Activated CD4-positive, alpha-beta T cell treated with anti-CD3 and anti-CD28 coated beads for 36 hours (primary cell): ENCODE measurements around the gene GAB3. TPM values are rescaled to one million over a fixed set of nuclear protein-coding genes. Genes with fewer than 3 reads are reported as not detected.

Experiments
- ATAC-seq: fragments of 200-7000 bp; cut with Tn5 transposase; one replicate; pipeline ENCODE4 v1.10.0; 2021; ENCODE audit warnings: mild to moderate bottlenecking, moderate library complexity
- CTCF ChIA-PET: fragments of 350-600 bp; sonication (Branson Sonifier 250); formaldehyde crosslinking; loops from one replicate; lab custom pipeline; 2021; ENCODE audit warnings: antibody characterized with exemption; lab: Charles Lee
- POLR2A ChIA-PET: fragments of 350-600 bp; sonication (Branson Sonifier 250); formaldehyde crosslinking; loops from one replicate; lab custom pipeline; 2021; ENCODE audit warnings: antibody characterized with exemption, inconsistent platforms; lab: Charles Lee
- DNase-seq: peaks from one replicate; pipeline ENCODE4 v3.0.0-alpha.2; 2020
- H3K27ac Mint-ChIP-seq: one replicate; pipeline ENCODE4 v1.8.0; 2021; ENCODE audit warnings: mixed read lengths
- H3K27me3 Mint-ChIP-seq: one replicate; pipeline ENCODE4 v1.8.0; 2021; ENCODE audit warnings: mixed read lengths
- H3K36me3 Mint-ChIP-seq: one replicate; pipeline ENCODE4 v1.8.0; 2021; ENCODE audit warnings: low read depth, mixed read lengths
- H3K4me1 Mint-ChIP-seq: one replicate; pipeline ENCODE4 v1.8.0; 2021; ENCODE audit warnings: mixed read lengths
- H3K4me3 Mint-ChIP-seq: one replicate; pipeline ENCODE4 v1.8.0; 2021; ENCODE audit warnings: mild to moderate bottlenecking, moderate library complexity, mixed read lengths
- H3K9me3 Mint-ChIP-seq: one replicate; pipeline ENCODE4 v1.8.0; 2021; ENCODE audit warnings: low read depth, mixed read lengths
- intact Hi-C, 2 experiments: fragments of 100-400 bp; cut with DNase I in 1 of 2; cut with micrococcal nuclease in 1 of 2; formaldehyde crosslinking; loops; one replicate each; pipeline versions ENCODE4 v1.14.2 to v1.15.1; 2022 to 2024; cut with DNase I, micrococcal nuclease
- total RNA-seq, 2 experiments: library from RNA; stranded (reverse); gene quantifications; one replicate each; pipeline ENCODE4 v1.2.3, GENCODE V29; 2021

The GAB3 gene
- total RNA-seq, 2 experiments from 2014 or later: 2.1 to 2.9 TPM

GRCh38 chrX:154780968-154781367 lies 30.1 kb upstream of the GAB3 start:
- CTCF ChIA-PET: no interaction called here
- Mint-ChIP-seq H3K36me3 (peaks cover 19% of the 10 kb centered on the region), H3K4me3 (no peak overlapping the region), H3K27me3 (no peaks in the 10 kb centered on the region), H3K9me3 (no peaks in the 10 kb centered on the region), H3K4me1 (peaks cover 19% of the 10 kb centered on the region), H3K27ac (no peak overlapping the region)
- DNase-seq: no peak
- intact Hi-C loops: loop anchor here in 1 of 2 experiments (5.0 kb wide), 1 partner anchor 46 kb away; no protein-coding TSS in a partner anchor
- ATAC-seq: no peak
- POLR2A ChIA-PET: interaction anchor here (0.7 kb wide), 3 partner anchors 17 to 84 kb away, joined by 3 to 12 read pairs (median 3); no protein-coding TSS in a partner anchor

GRCh38 chrX:154779261-154779660 lies 28.4 kb upstream of the GAB3 start:
- H3K36me3 Mint-ChIP-seq: peaks cover 25% of the 10 kb centered on the region
- POLR2A ChIA-PET: interaction anchor here (0.7 kb wide), 1 partner anchor 17 kb away, joined by 3 read pairs; the partner anchor contains the start of gene DKC1
- DNase-seq: no peak
- H3K4me1 Mint-ChIP-seq: peaks cover 28% of the 10 kb centered on the region
- H3K27ac Mint-ChIP-seq: no peak overlapping the region
- no peak overlapping the region for H3K4me3 Mint-ChIP-seq
- CTCF ChIA-PET: no interaction called here
- H3K9me3 Mint-ChIP-seq: no peaks in the 10 kb centered on the region
- H3K27me3 Mint-ChIP-seq: no peaks in the 10 kb centered on the region
- ATAC-seq: no peak
- intact Hi-C loops: no loop called here

- ChIA-PET POLR2A (interaction anchor here (0.8 to 1.6 kb wide), 3 partner anchors 10 to 14 kb away, joined by 3 to 4 read pairs (median 4); partner anchors contain the start of gene DKC1), CTCF (interaction anchor here (0.7 kb wide), 1 partner anchor 39 kb away, joined by 3 read pairs; no protein-coding TSS in a partner anchor)
- Mint-ChIP-seq H3K4me1 (peaks cover 22% of the 10 kb centered on the region), H3K27ac (peak overlapping the region; percentile 79), H3K4me3 (no peak overlapping the region), H3K27me3 (no peaks in the 10 kb centered on the region), H3K36me3 (peaks cover 39% of the 10 kb centered on the region), H3K9me3 (no peaks in the 10 kb centered on the region)
- intact Hi-C loops: no loop called here
- ATAC-seq (no peak), DNase-seq (no peak)
These were observed 25.9 kb upstream of the GAB3 start for GRCh38 chrX:154776753-154777152.

GRCh38 chrX:154775419-154776349 lies 24.8 kb upstream of the GAB3 start:
- peak; percentile 90 for ATAC-seq
- intact Hi-C loops: no loop called here
- peak overlapping the region; percentile 79 for H3K27ac Mint-ChIP-seq
- DNase-seq: peak; percentile 62
- H3K9me3 Mint-ChIP-seq: no peaks in the 10 kb centered on the region
- H3K27me3 Mint-ChIP-seq: no peaks in the 10 kb centered on the region
- POLR2A ChIA-PET: interaction anchor here (0.6 to 1.6 kb wide), 4 partner anchors 9 to 53 kb away, joined by 3 to 4 read pairs (median 4); partner anchors contain the start of gene DKC1
- peaks cover 45% of the 10 kb centered on the region for H3K36me3 Mint-ChIP-seq
- no peak overlapping the region for H3K4me3 Mint-ChIP-seq
- CTCF ChIA-PET: interaction anchor here (0.7 to 1.0 kb wide), 2 partner anchors 11 to 675 kb away, joined by 3 to 4 read pairs; no protein-coding TSS in a partner anchor
- H3K4me1 Mint-ChIP-seq: peaks cover 28% of the 10 kb centered on the region

- intact Hi-C loops: no loop called here
- Mint-ChIP-seq H3K27ac (no peak overlapping the region), H3K4me3 (no peak overlapping the region), H3K9me3 (no peaks in the 10 kb centered on the region), H3K4me1 (peaks cover 31% of the 10 kb centered on the region), H3K27me3 (no peaks in the 10 kb centered on the region), H3K36me3 (peaks cover 50% of the 10 kb centered on the region)
- ATAC-seq: no peak
- DNase-seq: no peak
- ChIA-PET CTCF (no interaction called here), POLR2A (no interaction called here)
These were observed 23.7 kb upstream of the GAB3 start for GRCh38 chrX:154774622-154775021.

- Mint-ChIP-seq H3K9me3 (no peaks in the 10 kb centered on the region), H3K36me3 (peaks cover 38% of the 10 kb centered on the region), H3K27ac (peak within 1 kb of the TSS; percentile 92), H3K27me3 (no peaks in the 10 kb centered on the region), H3K4me1 (peaks cover 33% of the 10 kb centered on the region), H3K4me3 (peak within 1 kb of the TSS; percentile 85)
- POLR2A ChIA-PET: interaction anchor here (0.6 to 2.9 kb wide), 7 partner anchors 11 to 1804 kb away, joined by 3 to 11 read pairs (median 3); partner anchors contain the start of gene GAB3
- peak; percentile 90 for ATAC-seq
- intact Hi-C loops: loop anchor here (1.0 to 5.0 kb wide), 12 partner anchors 37 to 834 kb away; partner anchors contain the start of genes MPP1 (in 2 of the 2), BRCC3 (in 1 of the 2), CMC4 (in 1 of the 2) and FAM3A (in 1 of the 2)
- peak; percentile 97 for DNase-seq
- CTCF ChIA-PET: interaction anchor here (0.7 to 4.4 kb wide), 2 partner anchors 13 to 64 kb away, joined by 3 to 33 read pairs; partner anchors contain the start of gene GAB3
These were observed 11.8 kb upstream of the GAB3 start, which contains the start of gene DKC1 for GRCh38 chrX:154762537-154763296. Gene DKC1, plus strand, starts transcription at chrX:154762864. Its CDS starts 102 bp downstream, at chrX:154762966.

- no peak for ATAC-seq
- Mint-ChIP-seq H3K4me1 (peaks cover 29% of the 10 kb centered on the region), H3K27ac (peak overlapping the region; percentile 89), H3K9me3 (no peaks in the 10 kb centered on the region), H3K27me3 (no peaks in the 10 kb centered on the region), H3K36me3 (peaks cover 32% of the 10 kb centered on the region), H3K4me3 (peak overlapping the region; percentile 85)
- POLR2A ChIA-PET: interaction anchor here (1.0 to 2.9 kb wide), 4 partner anchors 11 to 17 kb away, joined by 3 to 11 read pairs (median 4); partner anchors contain the start of gene GAB3
- intact Hi-C loops: loop anchor here (1.0 to 5.0 kb wide), 12 partner anchors 37 to 833 kb away; partner anchors contain the start of genes MPP1 (in 2 of the 2), BRCC3 (in 1 of the 2), CMC4 (in 1 of the 2) and FAM3A (in 1 of the 2)
- peak; percentile 31 for DNase-seq
- CTCF ChIA-PET: interaction anchor here (4.4 kb wide), 1 partner anchor 12 kb away, joined by 33 read pairs; the partner anchor contains the start of gene GAB3
These were observed 11.2 kb upstream of the GAB3 start for GRCh38 chrX:154761977-154762536.

- intact Hi-C loops: no loop called here
- no peaks in the 10 kb centered on the region for H3K9me3 Mint-ChIP-seq
These were observed 7.8 kb upstream of the GAB3 start for GRCh38 chrX:154758696-154759095.

GRCh38 chrX:154751669-154752271 lies 893 bp upstream of the GAB3 start:
- ChIA-PET CTCF (interaction anchor here (0.8 to 5.9 kb wide), 5 partner anchors 11 to 139 kb away, joined by 3 to 58 read pairs (median 19); partner anchors contain the start of gene DKC1), POLR2A (interaction anchor here (2.9 kb wide), 1 partner anchor 11 kb away, joined by 11 read pairs; the partner anchor contains the start of gene DKC1)
- peak overlapping the region; percentile 53 for H3K27ac Mint-ChIP-seq
- no peaks in the 10 kb centered on the region for H3K9me3 Mint-ChIP-seq
- peaks cover 2% of the 10 kb centered on the region for H3K27me3 Mint-ChIP-seq
- H3K4me1 Mint-ChIP-seq: peaks cover 19% of the 10 kb centered on the region
- no peaks in the 10 kb centered on the region for H3K36me3 Mint-ChIP-seq
- ATAC-seq (no peak), DNase-seq (no peak)
- peak overlapping the region; percentile 60 for H3K4me3 Mint-ChIP-seq
- intact Hi-C loops: no loop called here

More at GRCh38 chrX:154758696-154759095, 7.8 kb upstream of the GAB3 start:
- Mint-ChIP-seq H3K4me1 (peaks cover 11% of the 10 kb centered on the region), H3K27me3 (no peaks in the 10 kb centered on the region), H3K36me3 (peaks cover 5% of the 10 kb centered on the region), H3K4me3 (no peak overlapping the region), H3K27ac (no peak overlapping the region)
- ChIA-PET CTCF (no interaction called here), POLR2A (no interaction called here)
- ATAC-seq (no peak), DNase-seq (no peak)
